Neural progenitor cell (in vitro differentiated cells): ENCODE results near the gene PLAAT2.

Source experiments
- CTCF ChIP-seq: fragments of 200-600 bp; sonication (generic); IDR thresholded peaks from 2 replicates; pipeline ENCODE4 v1.5.1; 2017; ENCODE audit warnings: antibody characterized with exemption, mild to moderate bottlenecking
- EZH2 ChIP-seq: fragments of 200-600 bp; sonication (generic); IDR thresholded peaks from 2 replicates; pipeline ENCODE4 v1.6.1; 2017; ENCODE audit warnings: antibody characterized with exemption, mild to moderate bottlenecking, moderate library complexity
- EZH2phosphoT487 ChIP-seq: fragments of 200-600 bp; sonication (generic); IDR thresholded peaks from 2 replicates; pipeline ENCODE4 v1.6.1; 2017; ENCODE audit warnings: antibody characterized with exemption

GRCh38 chr11:63532799-63533475, 30.2 kb downstream of the PLAAT2 start:
- TF ChIP-seq CTCF (no peak), EZH2phosphoT487 (no peak), EZH2 (no peak)
